Skin of body (tissue), 2 donors: Measurements from ENCODE around the gene NAA40. TPM values are rescaled to one million over a fixed set of nuclear protein-coding genes. Genes with fewer than 3 reads are reported as not detected.

Experiments
- small RNA-seq: library from RNA; depleted of rRNA; stranded (forward); fragments of <200 nt; gene quantifications from one replicate; pipeline ENCODE3, GENCODE V24; 2014; ENCODE audit warnings: low replicate concordance
- total RNA-seq: library from RNA; depleted of rRNA; stranded (reverse); fragments of >200 nt; gene quantifications from one replicate; pipeline ENCODE4 v1.2.3, GENCODE V29; 2014

The NAA40 gene
- total RNA-seq, 1 donor from 2014 or later, result 7.7 TPM

Small RNA genes within 50 kb of the gene (small RNA-seq; reads per million reads assigned to genes)
- not detected for gene RNU6-45P

Other genes starting within 250 kb of the NAA40 start
- gene ZFTA, start 170.2 kb upstream of the NAA40 start, total RNA-seq, result 12.8 TPM
- gene SPINDOC, start 125.5 kb upstream of the NAA40 start, total RNA-seq, result 5.3 TPM
- 16.9 TPM for gene MARK2, start 99.9 kb upstream of the NAA40 start, total RNA-seq
- gene RCOR2, start 21.8 kb upstream of the NAA40 start, total RNA-seq, result 2.1 TPM
- 218 TPM for gene COX8A, start 35.6 kb downstream of the NAA40 start, total RNA-seq
- gene OTUB1, start 47.4 kb downstream of the NAA40 start, total RNA-seq, result 29.2 TPM
- gene FLRT1, start 96.9 kb downstream of the NAA40 start, total RNA-seq, result 1.6 TPM
- gene MACROD1, start 227.1 kb downstream of the NAA40 start, total RNA-seq, result 23.1 TPM
- 67.6 TPM for gene STIP1, start 247.2 kb downstream of the NAA40 start, total RNA-seq